K562 (cell line): ENCODE measurements around the gene BBLN. TPM values are rescaled to one million over a fixed set of nuclear protein-coding genes. Genes with fewer than 3 reads are reported as not detected.
A peak's percentile ranks its signal among the peaks of the same experiment; 100 is the strongest.

ENCODE experiments used
- CBX2 ChIP-seq: fragments of 200-600 bp; sonication (generic); IDR thresholded peaks from one replicate; pipeline ENCODE4 v1.6.1; 2012; ENCODE audit warnings: mild to moderate bottlenecking, low read length, inconsistent platforms; ENCODE audit not compliant: insufficient read depth, poor library complexity, severe bottlenecking
- ETV6 ChIP-seq, 3 experiments: fragments of 150-350 bp in 1 of 3; sonication (generic) in 1 of 3; formaldehyde crosslinking in 1 of 3; IDR thresholded peaks; 2 replicates each; pipeline versions ENCODE4 v1.6.1 to v1.8.0; 2014 to 2022; ENCODE audit warnings: borderline replicate concordance in 2 of 3, low read depth in 2 of 3, antibody characterized with exemption in 1 of 3, low read length in 1 of 3, mild to moderate bottlenecking in 1 of 3, missing genetic modification reagents in 1 of 3
- FOS ChIP-seq: IDR thresholded peaks from 3 replicates; pipeline ENCODE4 v1.6.1; 2011; ENCODE audit not compliant: insufficient read length; ENCODE audit errors: extremely low read depth
- ID3 ChIP-seq, 2 experiments: fragments of 250-450 bp in 1 of 2; fragments of 450-650 bp in 1 of 2; sonication (Bioruptor Pico) in 1 of 2; IDR thresholded peaks; 2 replicates each; pipeline versions ENCODE4 v1.6.1 to v1.8.0; 2016 to 2021; ENCODE audit warnings: mild to moderate bottlenecking in 2 of 2, moderate library complexity in 2 of 2, missing compliant biosample characterization in 1 of 2, missing genetic modification characterization in 1 of 2
- MNT ChIP-seq, 2 experiments: fragments of 450-650 bp; conservative IDR thresholded peaks; 2 replicates each; pipeline ENCODE4 v1.6.1; 2017; ENCODE audit warnings: mild to moderate bottlenecking in 2 of 2, moderate library complexity in 2 of 2
- RAD51 ChIP-seq: fragments of 450-650 bp; IDR thresholded peaks from 2 replicates; pipeline ENCODE4 v1.7.1; 2016; ENCODE audit warnings: low read depth, mild to moderate bottlenecking, borderline replicate concordance
- SFPQ ChIP-seq: fragments of 200-400 bp; formaldehyde crosslinking; IDR thresholded peaks from 2 replicates; pipeline ENCODE4 v1.6.1; 2017; ENCODE audit warnings: mild to moderate bottlenecking, low read depth, low read length, moderate library complexity
- SMARCA4 ChIP-seq: fragments of 450-650 bp; IDR thresholded peaks from 2 replicates; pipeline ENCODE4 v1.6.1; 2016
- TAL1 ChIP-seq: fragments of 450-650 bp; IDR thresholded peaks from 2 replicates; pipeline ENCODE4 v1.6.1; 2016; ENCODE audit warnings: mild to moderate bottlenecking
- TEAD1 ChIP-seq, 2 experiments: fragments of 450-650 bp in 1 of 2; sonication (generic) in 1 of 2; formaldehyde crosslinking; IDR thresholded peaks; 2 replicates each; pipeline versions ENCODE4 v1.4.0 to v1.8.0; 2020 to 2022; ENCODE audit warnings: mild to moderate bottlenecking in 2 of 2, missing genetic modification reagents in 1 of 2
- TEAD4 ChIP-seq, 2 experiments: sonication (generic) in 1 of 2; formaldehyde crosslinking in 1 of 2; IDR thresholded peaks; 2 replicates each; pipeline versions ENCODE4 v1.6.1 to v1.8.0; 2012 to 2022; ENCODE audit warnings: borderline replicate concordance in 1 of 2, inconsistent platforms in 1 of 2, low read length in 1 of 2, mild to moderate bottlenecking in 1 of 2, missing genetic modification reagents in 1 of 2
- WHSC1 ChIP-seq: IDR thresholded peaks from one replicate; pipeline ENCODE4 v1.6.1; 2012; ENCODE audit warnings: low read length, control low read depth, inconsistent platforms
- ZBTB1 ChIP-seq: sonication (generic); formaldehyde crosslinking; IDR thresholded peaks from 2 replicates; pipeline ENCODE4 v1.8.1; 2023; ENCODE audit warnings: missing genetic modification reagents, low read depth, mild to moderate bottlenecking, borderline replicate concordance
- ZKSCAN1 ChIP-seq: fragments of 150-350 bp; IDR thresholded peaks from 2 replicates; pipeline ENCODE4 v1.6.1; 2016; ENCODE audit warnings: low read depth, low read length
- polyA plus RNA-seq, 8 experiments: library from polyadenylated mRNA; depleted of rRNA in 4 of 8; stranded (reverse) in 5 of 8; unstranded in 3 of 8; fragments of >200 nt; fragmentation: Nextera tagmentation in 2 of 8; fragmentation: Illumina TruSeq in 1 of 8; extraction: Ambion mirVana in 2 of 8; extraction: Trizol in 1 of 8; gene quantifications; 2 replicates each; pipeline versions ENCODE4 v1.2.1 to v1.2.3, GENCODE V29; 2011 to 2014; ENCODE audit warnings: inconsistent platforms in 1 of 8, missing spikeins in 1 of 8
- total RNA-seq, 7 experiments: library from RNA; depleted of rRNA in 6 of 7; stranded (reverse); fragments of >200 nt in 6 of 7; fragmentation: Illumina TruSeq in 2 of 7; extraction: Trizol in 2 of 7; gene quantifications; 2 replicates each; pipeline versions ENCODE4 v1.2.1 to v1.2.3, GENCODE V29; 2011 to 2021; ENCODE audit warnings: low replicate concordance in 1 of 7
- TF ChIP-seq, protein P1 (sequence below): sonication (generic); formaldehyde crosslinking; IDR thresholded peaks from 2 replicates; pipeline ENCODE4 v1.8.1; 2023; ENCODE audit warnings: mild to moderate bottlenecking, missing genetic modification reagents
- TF ChIP-seq, protein P2 (sequence below), 2 experiments: fragments of 200-800 bp in 1 of 2; sonication (Bioruptor generic) in 1 of 2; sonication (generic) in 1 of 2; formaldehyde crosslinking in 1 of 2; IDR thresholded peaks in 1 of 2; conservative IDR thresholded peaks in 1 of 2; 2 replicates each; pipeline versions ENCODE4 v1.5.0 to v1.6.1; 2016 to 2020; ENCODE audit warnings: missing compliant biosample characterization in 1 of 2, missing genetic modification characterization in 1 of 2, missing genetic modification reagents in 1 of 2

BBLN gene
- total and polyA plus RNA-seq, 9 of the 15 experiments (the other 6 are each of a cell fraction or from before 2014, with no cell fraction given): 4.2 to 331 (median 87.1) TPM

GRCh38 chr9:128143525-128144238 lies 16.4 kb upstream of the BBLN start (continued):
- TF ChIP-seq SFPQ: no peak
- no peak for TF ChIP-seq ID3 (CRISPR knock-in tag; IDR thresholded peaks at IDR 0.05)
- TF ChIP-seq ID3 (tag; IDR thresholded peaks at IDR 0.05): no peak
- TF ChIP-seq FOS: no peak
- TF ChIP-seq, protein P1, sequence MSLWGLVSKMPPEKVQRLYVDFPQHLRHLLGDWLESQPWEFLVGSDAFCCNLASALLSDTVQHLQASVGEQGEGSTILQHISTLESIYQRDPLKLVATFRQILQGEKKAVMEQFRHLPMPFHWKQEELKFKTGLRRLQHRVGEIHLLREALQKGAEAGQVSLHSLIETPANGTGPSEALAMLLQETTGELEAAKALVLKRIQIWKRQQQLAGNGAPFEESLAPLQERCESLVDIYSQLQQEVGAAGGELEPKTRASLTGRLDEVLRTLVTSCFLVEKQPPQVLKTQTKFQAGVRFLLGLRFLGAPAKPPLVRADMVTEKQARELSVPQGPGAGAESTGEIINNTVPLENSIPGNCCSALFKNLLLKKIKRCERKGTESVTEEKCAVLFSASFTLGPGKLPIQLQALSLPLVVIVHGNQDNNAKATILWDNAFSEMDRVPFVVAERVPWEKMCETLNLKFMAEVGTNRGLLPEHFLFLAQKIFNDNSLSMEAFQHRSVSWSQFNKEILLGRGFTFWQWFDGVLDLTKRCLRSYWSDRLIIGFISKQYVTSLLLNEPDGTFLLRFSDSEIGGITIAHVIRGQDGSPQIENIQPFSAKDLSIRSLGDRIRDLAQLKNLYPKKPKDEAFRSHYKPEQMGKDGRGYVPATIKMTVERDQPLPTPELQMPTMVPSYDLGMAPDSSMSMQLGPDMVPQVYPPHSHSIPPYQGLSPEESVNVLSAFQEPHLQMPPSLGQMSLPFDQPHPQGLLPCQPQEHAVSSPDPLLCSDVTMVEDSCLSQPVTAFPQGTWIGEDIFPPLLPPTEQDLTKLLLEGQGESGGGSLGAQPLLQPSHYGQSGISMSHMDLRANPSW (CRISPR knock-in tag): no peak
- TF ChIP-seq SMARCA4: peak; percentile 67
- TF ChIP-seq TEAD1 (CRISPR knock-in tag; IDR thresholded peaks at IDR 0.05): no peak
- no peak for TF ChIP-seq ZKSCAN1
- no peak for TF ChIP-seq ZBTB1 (CRISPR knock-in tag)
- TF ChIP-seq, protein P2, sequence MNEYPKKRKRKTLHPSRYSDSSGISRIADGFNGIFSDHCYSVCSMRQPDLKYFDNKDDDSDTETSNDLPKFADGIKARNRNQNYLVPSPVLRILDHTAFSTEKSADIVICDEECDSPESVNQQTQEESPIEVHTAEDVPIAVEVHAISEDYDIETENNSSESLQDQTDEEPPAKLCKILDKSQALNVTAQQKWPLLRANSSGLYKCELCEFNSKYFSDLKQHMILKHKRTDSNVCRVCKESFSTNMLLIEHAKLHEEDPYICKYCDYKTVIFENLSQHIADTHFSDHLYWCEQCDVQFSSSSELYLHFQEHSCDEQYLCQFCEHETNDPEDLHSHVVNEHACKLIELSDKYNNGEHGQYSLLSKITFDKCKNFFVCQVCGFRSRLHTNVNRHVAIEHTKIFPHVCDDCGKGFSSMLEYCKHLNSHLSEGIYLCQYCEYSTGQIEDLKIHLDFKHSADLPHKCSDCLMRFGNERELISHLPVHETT (CRISPR knock-in tag; conservative IDR thresholded peaks at IDR 0.05 in 1 of 2, IDR thresholded peaks at IDR 0.05 in 1 of 2): no peak
- TF ChIP-seq TEAD4 (IDR thresholded peaks at IDR 0.05; ENCODE audit: low read length): peak; percentile 35; the same call in 1 of the 2 replicates
- TF ChIP-seq TEAD4 (CRISPR knock-in tag; IDR thresholded peaks at IDR 0.05; ENCODE audit: borderline replicate concordance): no peak
- TF ChIP-seq RAD51: no peak
- peak; percentile 65 for TF ChIP-seq TAL1
- no peak for TF ChIP-seq MNT (conservative IDR thresholded peaks at IDR 0.05)
- no peak for TF ChIP-seq CBX2
- TF ChIP-seq ETV6 (IDR thresholded peaks at IDR 0.05; ENCODE audit: borderline replicate concordance in 1 of 2, low read depth in 2 of 2, low read length in 1 of 2): no peak
- TF ChIP-seq ETV6 (CRISPR knock-in tag; IDR thresholded peaks at IDR 0.05; ENCODE audit: borderline replicate concordance): no peak
- TF ChIP-seq WHSC1: no peak
